Left renal cortex interstitium (tissue), 4 donors: ENCODE measurements around the gene ESRP2. TPM values are rescaled to one million over a fixed set of nuclear protein-coding genes. Genes with fewer than 3 reads are reported as not detected.

Experiments
- polyA plus RNA-seq, 4 donors: library from polyadenylated mRNA; unstranded; fragments of 120-200 nt; gene quantifications; one replicate each; pipeline ENCODE4 v1.2.1, GENCODE V29; 2013; ENCODE audit not compliant: insufficient read length in 4 of 4

ESRP2 gene
- polyA plus RNA-seq, 4 donors = 25.5 to 44.0 (median 32.1) TPM

Other genes with a start within 250 kb of the ESRP2 start
- 1 to 10 TPM in 1 of 4 donors, under 1 TPM in 3; 0.45 to 1.1 (median 0.78) TPM for gene DPEP2, start 236.6 kb downstream of the ESRP2 start, polyA plus RNA-seq
- gene DPEP2NB, start 220.2 kb downstream of the ESRP2 start, polyA plus RNA-seq = not detected
- 10 to 100 TPM in 3 of 4 donors, 1 to 10 TPM in 1; 9.0 to 13.7 (median 10.9) TPM for gene DDX28, start 212.9 kb downstream of the ESRP2 start, polyA plus RNA-seq
- gene DUS2, start 212.8 kb downstream of the ESRP2 start, polyA plus RNA-seq = 10 to 100 TPM; 13.5 to 19.5 (median 15.5) TPM
- 10 to 100 TPM; 30.8 to 35.5 (median 32.9) TPM for gene NFATC3, start 150.8 kb downstream of the ESRP2 start, polyA plus RNA-seq
- gene PLA2G15, start 9.2 kb upstream of the ESRP2 start, polyA plus RNA-seq = 10 to 100 TPM; 21.6 to 27.0 (median 22.9) TPM
- 10 to 100 TPM; 12.1 to 20.3 (median 14.8) TPM for gene SLC7A6, start 28.4 kb upstream of the ESRP2 start, polyA plus RNA-seq
- 10 to 100 TPM; 19.5 to 26.4 (median 23.0) TPM for gene SLC7A6OS, start 74.8 kb upstream of the ESRP2 start, polyA plus RNA-seq
- 10 to 100 TPM; 39.4 to 71.5 (median 61.7) TPM for gene PRMT7, start 74.9 kb upstream of the ESRP2 start, polyA plus RNA-seq
- 1 to 10 TPM; 1.1 to 2.4 (median 1.7) TPM for gene SMPD3, start 212.4 kb upstream of the ESRP2 start, polyA plus RNA-seq